WTC11 (cell line): Measurements from ENCODE around the gene INO80.

Source experiments
- CTCF ChIP-seq: fragments of 200-600 bp; IDR thresholded peaks from 2 replicates; pipeline ENCODE4 v1.8.0; 2022; ENCODE audit warnings: antibody characterized with exemption
- MLX ChIP-seq: sonication (generic); formaldehyde crosslinking; IDR thresholded peaks from 2 replicates; pipeline ENCODE4 v1.8.1; 2023; ENCODE audit warnings: mild to moderate bottlenecking, missing genetic modification reagents, moderate library complexity
- PRDM15 ChIP-seq: sonication (generic); formaldehyde crosslinking; IDR thresholded peaks from 2 replicates; pipeline ENCODE4 v1.8.0; 2022; ENCODE audit warnings: missing genetic modification reagents
- PREB ChIP-seq: sonication (generic); formaldehyde crosslinking; IDR thresholded peaks from 2 replicates; pipeline ENCODE4 v1.8.1; 2022; ENCODE audit warnings: mild to moderate bottlenecking, missing genetic modification reagents, moderate library complexity, borderline replicate concordance
- USF2 ChIP-seq: sonication (generic); formaldehyde crosslinking; IDR thresholded peaks from 2 replicates; pipeline ENCODE4 v1.8.1; 2023; ENCODE audit warnings: mild to moderate bottlenecking, missing genetic modification reagents, moderate library complexity
- ZNF281 ChIP-seq: sonication (generic); formaldehyde crosslinking; IDR thresholded peaks from 2 replicates; pipeline ENCODE4 v1.8.0; 2023; ENCODE audit warnings: mild to moderate bottlenecking, missing genetic modification reagents

GRCh38 chr15:41032079-41032328, 84.1 kb downstream of the INO80 start:
- TF ChIP-seq PREB (CRISPR knock-in tag) (no peak), CTCF (no peak), PRDM15 (CRISPR knock-in tag) (no peak), USF2 (CRISPR knock-in tag) (no peak), ZNF281 (CRISPR knock-in tag) (no peak), MLX (CRISPR knock-in tag) (no peak)
